Mononuclear cell (primary cell): ENCODE measurements around the gene EIF6. TPM values are rescaled to one million over a fixed set of nuclear protein-coding genes. Genes with fewer than 3 reads are reported as not detected.

Experiments used
- H3K27me3 ChIP-seq: 2 replicates; pipeline ENCODE4 v1.6.0; 2011; ENCODE audit warnings: low read length, control low read depth; ENCODE audit not compliant: insufficient read depth
- H3K4me1 ChIP-seq: 2 replicates; pipeline ENCODE4 v1.5.1; 2011; ENCODE audit warnings: mild to moderate bottlenecking, low read length, control low read depth; ENCODE audit not compliant: insufficient read depth
- H3K4me3 ChIP-seq: 2 replicates; pipeline ENCODE4 v1.5.1; 2011; ENCODE audit warnings: mild to moderate bottlenecking, low read length, moderate library complexity
- H3K9me3 ChIP-seq: 2 replicates; pipeline ENCODE4 v1.5.1; 2011; ENCODE audit warnings: low read depth, mild to moderate bottlenecking, control low read depth, low read length
- total RNA-seq: library from RNA; depleted of rRNA; stranded (reverse); fragments of >200 nt; gene quantifications from one replicate; pipeline ENCODE4 v1.2.3, GENCODE V29; 2012

The EIF6 gene
- total RNA-seq, 1 donor, result 33.9 TPM

DNA sequence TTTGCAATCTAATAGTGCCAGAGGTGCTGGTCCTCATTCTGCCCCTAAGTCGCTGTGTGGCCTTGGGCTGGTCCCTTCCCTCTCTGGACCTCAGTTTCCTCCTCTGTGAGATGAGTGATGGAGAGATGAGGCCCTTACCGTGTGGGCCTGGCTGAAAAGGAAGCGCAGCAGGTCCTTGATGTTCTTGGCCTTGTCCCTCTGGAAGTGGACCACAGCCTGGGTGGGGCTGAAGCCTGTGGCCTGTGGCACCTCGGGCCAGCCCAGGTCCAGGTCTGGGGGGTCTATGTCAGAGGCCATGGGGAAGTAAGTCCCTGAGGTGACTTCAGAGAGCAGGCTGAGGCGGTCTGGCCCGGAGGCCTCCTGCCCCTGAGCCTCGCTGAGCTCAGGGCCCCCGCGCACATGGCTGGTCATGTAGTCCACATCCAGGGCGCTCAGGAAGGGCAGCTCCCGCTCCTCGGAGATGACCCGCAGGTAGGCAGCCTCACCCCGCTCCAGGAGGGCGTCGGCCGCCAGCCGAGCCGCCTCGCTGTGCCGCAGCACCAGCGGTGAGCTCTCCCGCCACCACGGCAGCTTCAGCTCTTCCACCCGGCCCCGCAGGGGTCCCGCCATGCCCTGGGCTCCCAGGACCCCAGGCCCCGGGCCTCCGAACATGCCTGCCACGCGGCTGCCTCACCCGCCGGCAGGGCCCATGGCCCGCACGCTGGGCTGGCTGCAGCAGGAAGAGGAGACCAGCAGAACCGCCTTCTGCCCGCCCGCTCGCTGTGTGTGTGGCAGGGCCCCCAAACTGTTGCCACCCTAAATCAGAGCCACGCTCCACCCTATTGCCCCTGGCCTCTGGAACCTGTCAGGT, 7.3 kb upstream of the EIF6 start, which contains the start of gene FAM83C:
Gene FAM83C (minus strand): TSS at position 772 of the 850 bp plus-strand sequence. CDS start 121 bp downstream, at position 651.
- Histone ChIP-seq H3K9me3 (no peaks in the 10 kb centered on the region), H3K27me3 (no peaks in the 10 kb centered on the region), H3K4me3 (no peak within 1 kb of the TSS), H3K4me1 (no peaks in the 10 kb centered on the region)

DNA sequence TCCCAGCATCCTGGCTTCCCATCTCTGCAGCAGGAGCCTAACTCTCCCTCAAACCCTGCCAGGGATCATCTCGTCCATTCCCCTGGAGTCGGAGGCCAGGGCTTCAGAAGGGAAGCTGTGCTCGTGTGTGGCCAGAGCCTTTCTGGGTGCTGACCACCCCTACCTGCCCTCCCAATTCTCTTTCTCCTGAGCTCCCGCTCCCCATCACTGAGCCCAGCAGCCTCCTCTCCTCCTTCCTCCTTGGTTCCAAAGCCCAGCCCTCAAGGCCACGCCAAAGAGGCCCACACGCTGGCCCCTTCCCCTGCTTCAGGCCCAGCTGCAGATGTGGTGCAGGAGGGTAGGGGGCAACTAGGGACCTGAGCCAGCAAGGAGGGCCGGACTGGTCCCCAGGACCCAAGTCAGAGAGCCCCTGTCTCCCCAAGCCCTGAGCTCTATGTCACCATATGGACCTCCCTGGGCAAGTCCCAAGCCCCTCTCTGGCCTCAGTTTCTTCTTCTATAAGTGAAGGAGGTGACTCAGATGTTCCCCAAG, 6.4 kb upstream of the EIF6 start:
- H3K4me1 ChIP-seq, result no peaks in the 10 kb centered on the region
- no peaks in the 10 kb centered on the region for H3K9me3 ChIP-seq
- no peaks in the 10 kb centered on the region for H3K27me3 ChIP-seq
- no peak overlapping the region for H3K4me3 ChIP-seq

DNA sequence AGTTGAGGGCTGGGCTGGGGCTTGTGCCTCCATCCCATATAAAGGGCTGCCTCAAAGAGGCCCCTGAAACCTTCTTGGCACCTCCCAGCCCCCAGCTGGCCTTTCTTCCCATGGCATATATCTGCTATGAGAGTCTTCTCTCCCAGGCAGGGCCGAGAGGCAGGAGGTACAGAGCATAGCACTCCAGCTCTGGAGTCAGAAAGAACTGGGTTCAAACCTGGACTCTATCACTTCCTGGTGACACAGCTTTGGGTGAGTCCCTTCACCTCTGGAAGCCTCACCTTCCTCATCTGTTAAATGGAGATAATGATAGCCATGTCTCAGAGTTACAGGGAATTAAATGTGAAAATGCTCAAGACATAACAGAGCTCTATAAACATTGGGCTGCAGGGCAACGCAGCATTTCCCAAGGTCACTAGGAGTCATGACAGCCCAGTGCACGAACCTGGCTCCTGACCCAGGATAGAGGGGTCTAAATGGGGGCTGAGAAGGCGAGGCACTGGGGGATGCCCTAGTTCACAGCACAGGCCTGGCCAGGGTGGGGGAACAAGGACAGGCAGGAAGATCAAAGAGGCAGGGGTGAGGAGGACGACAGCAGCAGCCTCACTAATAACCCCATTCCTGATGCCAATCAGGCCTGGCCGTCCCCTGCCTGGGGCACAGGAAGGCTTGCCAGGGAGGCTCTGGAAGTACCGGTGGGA, 5.8 kb upstream of the EIF6 start:
- no peaks in the 10 kb centered on the region for H3K9me3 ChIP-seq
- H3K27me3 ChIP-seq, result no peaks in the 10 kb centered on the region
- H3K4me1 ChIP-seq, result no peaks in the 10 kb centered on the region
- no peak overlapping the region for H3K4me3 ChIP-seq

DNA sequence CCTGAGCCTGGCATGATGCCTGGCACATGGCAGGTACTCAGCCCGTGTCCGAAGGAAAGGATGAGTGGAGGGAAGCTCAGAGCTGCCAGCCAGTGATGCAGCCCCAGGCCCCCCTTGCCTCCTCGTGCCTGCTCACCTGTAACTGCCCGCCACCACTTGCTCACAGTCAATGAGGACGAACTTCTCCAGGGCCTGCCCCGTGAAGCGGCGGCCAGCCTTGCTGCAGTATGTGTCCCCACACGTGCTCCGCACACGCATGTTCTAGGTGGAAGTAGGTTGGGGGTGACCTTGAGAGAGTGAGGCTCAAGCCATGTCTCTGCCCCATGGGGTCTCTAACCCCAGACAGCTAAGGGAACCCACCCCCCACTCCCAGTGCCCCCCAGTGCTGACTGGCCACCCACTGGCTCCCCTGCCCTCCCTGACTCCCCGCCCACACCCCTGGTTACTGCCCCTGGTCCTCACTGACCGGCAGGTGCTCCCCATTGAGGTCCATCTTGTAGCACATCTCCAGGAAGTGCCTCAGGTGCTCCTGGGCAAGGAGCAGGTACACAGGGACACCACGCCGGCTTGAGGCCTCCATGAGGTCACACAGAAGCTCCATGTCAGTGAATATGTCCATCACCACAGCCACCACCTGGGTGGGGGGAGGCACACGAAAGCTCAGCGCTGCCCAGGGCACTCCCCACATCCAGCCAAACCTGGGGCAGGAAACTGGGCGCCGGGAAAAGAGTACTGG, 3.9 kb upstream of the EIF6 start:
- no peaks in the 10 kb centered on the region for H3K27me3 ChIP-seq
- peaks cover 12% of the 10 kb centered on the region for H3K4me1 ChIP-seq
- H3K4me3 ChIP-seq, result no peak overlapping the region
- H3K9me3 ChIP-seq, result no peaks in the 10 kb centered on the region

DNA sequence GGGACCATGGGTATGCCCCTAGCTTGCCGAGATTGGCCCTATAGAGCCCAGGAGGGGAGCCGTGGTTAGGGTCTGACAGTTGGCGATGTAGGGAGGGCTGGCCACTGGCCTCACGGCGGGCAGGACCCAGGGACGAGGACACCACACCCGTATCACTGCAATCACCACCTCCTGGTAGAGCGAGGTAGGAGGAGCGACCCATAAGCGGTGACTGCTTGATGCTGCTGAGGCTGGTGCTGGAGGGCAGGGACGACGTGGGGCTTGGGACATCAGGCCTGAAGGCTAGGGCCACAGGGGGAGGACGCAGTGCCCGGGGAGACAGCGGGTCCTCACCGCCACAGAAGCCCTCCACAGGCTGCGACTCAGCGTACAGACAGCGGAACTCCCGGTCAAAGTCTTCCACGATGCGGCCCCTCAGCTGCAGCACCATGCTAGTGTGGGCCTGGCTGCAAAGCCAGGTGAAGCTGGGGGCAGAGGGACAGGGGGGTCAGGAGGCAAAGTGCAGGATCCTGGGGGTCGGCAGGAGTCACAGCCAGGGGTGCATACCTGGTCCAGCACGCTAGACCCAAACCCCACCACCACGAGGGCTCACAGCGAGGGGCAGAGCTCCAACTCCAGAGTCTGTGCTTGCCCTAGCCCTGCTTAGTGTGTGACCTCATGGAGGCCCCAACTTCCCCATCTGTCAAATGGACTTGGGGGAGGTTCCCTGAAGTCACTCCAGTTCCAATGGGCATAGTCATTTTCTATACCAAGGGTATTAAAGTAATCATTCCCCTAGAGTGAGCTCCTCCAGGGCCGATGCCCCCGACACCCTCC, 3.1 kb upstream of the EIF6 start:
- Histone ChIP-seq H3K9me3 (no peaks in the 10 kb centered on the region), H3K27me3 (no peaks in the 10 kb centered on the region), H3K4me1 (peaks cover 19% of the 10 kb centered on the region), H3K4me3 (no peak overlapping the region)

DNA sequence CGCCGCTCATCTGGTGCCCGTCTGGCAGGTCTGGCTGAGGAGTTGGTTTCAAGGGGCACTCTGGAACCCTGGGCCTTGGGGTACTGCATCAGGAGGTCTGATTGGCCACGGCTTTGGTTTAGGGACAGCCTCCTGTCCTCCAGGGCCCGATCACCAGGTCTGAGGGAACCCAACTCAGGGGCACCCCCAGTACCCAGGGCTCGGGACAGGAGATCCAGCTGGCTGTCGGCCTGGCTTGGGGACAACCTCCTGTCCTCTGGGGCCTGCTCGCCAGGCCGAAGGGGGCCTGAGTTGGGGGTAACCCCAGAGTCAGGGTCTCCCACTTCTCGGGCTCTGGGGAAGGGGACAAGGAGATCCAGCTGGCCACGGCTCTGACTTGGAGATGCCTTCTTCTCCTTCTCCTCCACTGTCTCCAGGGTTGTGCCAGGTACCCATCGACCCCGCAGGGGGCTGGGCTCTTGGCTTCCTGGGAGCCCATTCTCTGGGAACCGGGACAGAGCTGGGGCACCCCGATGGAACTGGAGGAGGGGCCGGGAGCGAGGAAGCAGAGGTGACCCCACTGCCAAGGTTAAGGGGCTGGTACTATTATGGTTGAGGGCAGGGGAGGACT, 2.4 kb upstream of the EIF6 start:
- H3K4me1 ChIP-seq, result peaks cover 19% of the 10 kb centered on the region
- H3K4me3 ChIP-seq, result no peak overlapping the region
- H3K27me3 ChIP-seq, result no peaks in the 10 kb centered on the region
- no peaks in the 10 kb centered on the region for H3K9me3 ChIP-seq

DNA sequence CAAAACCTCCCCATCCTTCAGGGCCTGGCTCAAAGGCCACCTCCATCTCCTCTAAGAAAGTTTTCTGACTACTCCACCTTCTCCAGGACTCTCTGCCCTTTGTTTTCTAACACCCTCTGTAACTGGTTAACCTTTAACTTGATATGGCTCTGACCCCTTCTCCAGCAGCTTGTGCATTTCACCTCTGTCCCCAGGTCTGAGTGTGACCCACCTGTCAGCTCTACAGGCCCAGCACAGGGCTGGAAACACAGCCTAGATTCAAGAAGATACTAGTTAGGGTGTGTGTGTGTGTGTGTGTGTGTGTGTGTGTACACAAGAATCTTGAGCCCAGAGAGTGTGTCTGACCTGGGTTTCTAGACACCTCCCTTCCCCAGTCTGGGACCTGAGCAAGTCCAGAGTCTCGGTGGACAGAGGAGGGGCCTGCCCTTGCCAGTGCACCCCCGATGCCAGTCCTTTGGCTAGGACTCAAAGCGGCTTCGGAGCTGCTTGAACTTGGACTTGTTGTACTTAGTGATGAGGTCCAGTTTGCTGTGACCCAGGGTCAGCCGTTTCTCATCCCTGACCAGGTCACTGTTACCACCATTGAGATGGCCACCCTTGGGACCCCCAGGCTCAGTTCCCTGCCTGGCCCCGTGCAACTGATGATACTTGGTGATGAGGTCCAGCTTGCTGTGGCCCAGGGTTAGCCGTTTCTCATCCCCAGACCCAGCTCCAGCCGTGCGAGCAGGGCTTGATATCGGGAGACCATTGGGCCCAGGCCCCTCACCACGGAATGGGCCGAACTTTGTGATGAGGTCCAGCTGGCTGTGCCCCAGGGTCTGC, 1.7 kb upstream of the EIF6 start:
- peaks cover 19% of the 10 kb centered on the region for H3K4me1 ChIP-seq
- no peak overlapping the region for H3K4me3 ChIP-seq
- no peaks in the 10 kb centered on the region for H3K9me3 ChIP-seq
- H3K27me3 ChIP-seq, result no peaks in the 10 kb centered on the region

DNA sequence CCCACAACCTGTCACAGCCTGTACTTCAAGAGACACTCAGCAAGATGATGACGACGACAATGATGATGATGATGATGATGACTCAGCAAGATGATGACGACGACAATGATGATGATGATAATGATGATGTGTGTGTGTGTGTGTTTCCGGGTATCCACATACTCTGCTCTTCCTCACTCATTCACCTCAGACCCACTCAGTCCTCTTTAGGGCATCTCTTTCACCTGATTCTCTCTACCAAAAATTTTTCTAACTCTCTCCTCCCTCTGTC, 1.2 kb upstream of the EIF6 start:
- Histone ChIP-seq H3K4me3 (no peak overlapping the region), H3K9me3 (no peaks in the 10 kb centered on the region), H3K4me1 (peaks cover 19% of the 10 kb centered on the region), H3K27me3 (no peaks in the 10 kb centered on the region)

DNA sequence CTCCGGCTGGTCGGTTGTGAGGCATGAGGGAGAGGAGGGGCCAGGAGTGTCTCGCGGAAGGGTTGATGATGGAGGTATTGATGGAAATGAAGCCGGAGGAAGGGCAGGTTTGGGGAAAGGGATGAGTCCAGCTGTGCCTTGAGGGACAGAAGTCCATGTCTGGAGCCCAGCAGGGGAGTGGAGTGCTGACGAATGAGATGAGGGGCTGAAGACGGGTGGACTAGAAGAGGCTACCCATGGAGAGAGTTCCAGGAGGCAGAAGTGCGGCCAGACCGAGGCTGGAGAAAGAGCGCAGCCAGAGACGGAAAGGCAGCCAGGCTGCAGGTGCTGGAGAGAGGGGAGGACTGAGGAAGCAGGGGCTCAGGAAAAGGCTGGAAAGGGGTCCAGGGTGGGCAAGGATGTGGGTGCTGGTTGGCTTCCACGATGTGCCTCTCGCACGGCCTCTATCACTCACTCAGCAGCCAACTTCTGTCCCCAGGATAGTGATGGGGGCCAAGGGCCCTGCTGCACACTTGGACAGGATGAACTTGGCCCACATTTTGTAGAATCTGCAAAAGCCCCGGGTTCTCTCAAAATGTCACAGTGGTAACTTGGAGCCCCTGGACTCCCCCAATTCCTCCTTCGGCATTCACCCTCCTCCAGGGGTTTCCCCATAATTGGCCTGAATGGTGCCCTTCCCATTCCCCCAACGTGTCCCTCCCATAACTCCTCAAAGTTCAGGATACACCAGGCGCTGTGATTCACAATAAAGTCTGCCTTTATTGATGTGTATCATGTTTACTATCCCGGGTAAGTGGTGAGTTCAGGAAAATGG, 627 bp upstream of the EIF6 start:
- Histone ChIP-seq H3K4me3 (peak overlapping the region; percentile 80), H3K4me1 (peaks cover 19% of the 10 kb centered on the region), H3K9me3 (no peaks in the 10 kb centered on the region)

DNA sequence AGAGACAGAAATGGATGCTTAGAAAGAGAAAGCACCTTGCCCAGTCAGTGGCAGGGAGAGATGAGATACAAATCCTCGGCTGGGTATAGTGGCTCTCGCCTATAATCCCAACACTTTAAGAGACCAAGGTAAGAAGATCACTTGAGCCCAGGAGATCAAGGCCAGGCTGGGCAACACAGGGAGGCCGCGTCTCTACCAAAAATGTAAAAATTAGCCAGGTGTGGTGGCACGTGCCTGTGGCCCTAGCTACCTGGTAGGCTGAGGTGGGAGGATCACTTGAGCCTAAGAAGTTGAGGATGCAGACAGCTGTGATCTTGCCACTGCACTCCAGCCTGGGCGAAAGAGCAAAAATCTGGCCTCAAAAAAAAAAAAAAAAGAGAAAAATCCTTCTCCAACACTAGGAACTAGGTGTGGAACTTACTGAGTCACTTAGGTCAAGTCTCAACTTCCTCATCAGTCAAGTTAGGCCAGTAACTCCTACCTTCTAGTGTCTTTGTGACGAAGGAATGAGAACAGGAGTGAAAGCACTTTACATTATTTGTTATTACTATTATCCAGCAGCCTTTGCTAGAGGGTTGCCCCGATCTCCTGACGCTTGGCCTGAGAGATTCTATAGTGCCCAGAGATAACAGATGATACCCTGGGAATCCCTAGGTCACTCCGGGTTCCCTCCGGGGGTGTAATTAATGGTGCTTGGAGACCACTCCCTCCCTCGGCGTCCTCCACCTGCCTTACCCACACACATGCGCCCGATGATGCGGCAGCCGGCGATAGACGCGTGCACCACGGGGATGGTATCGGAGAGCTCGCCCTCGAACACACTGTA, 918 bp downstream of the EIF6 start:
- Histone ChIP-seq H3K4me3 (peak overlapping the region; percentile 80), H3K4me1 (peaks cover 19% of the 10 kb centered on the region), H3K9me3 (no peaks in the 10 kb centered on the region), H3K27me3 (no peaks in the 10 kb centered on the region)

More for the DNA sequence above, 627 bp upstream of the EIF6 start:
- H3K27me3 ChIP-seq, result no peaks in the 10 kb centered on the region

DNA sequence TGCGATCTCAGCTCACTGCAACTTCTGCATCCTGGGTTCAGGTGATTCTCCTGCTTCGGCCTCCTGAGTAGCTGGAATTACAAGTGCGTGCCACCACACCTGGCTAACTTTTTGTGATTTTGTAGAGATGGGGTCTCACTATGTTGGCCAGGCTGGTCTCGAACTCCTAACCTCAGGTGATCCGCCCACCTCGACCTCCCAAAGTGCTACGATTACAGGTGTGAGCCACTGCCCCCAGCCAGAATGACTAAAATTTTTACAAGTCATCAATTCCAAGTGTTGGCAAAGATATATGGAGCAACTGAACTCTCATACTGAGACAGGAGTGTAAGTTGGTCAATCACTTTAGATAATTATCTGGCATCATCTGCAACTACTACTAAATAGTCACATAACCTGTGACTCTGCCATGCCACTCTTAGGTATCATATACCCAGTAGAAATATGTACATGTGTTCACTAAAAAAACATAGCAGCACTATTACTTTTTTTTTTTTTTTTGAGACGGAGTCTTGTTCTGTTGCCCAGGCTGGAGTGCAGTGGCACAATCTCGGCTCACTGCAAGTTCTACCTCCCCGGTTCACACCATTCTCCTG, 3.0 kb downstream of the EIF6 start:
- Histone ChIP-seq H3K9me3 (no peaks in the 10 kb centered on the region), H3K4me1 (peaks cover 25% of the 10 kb centered on the region), H3K4me3 (no peak overlapping the region), H3K27me3 (no peaks in the 10 kb centered on the region)

DNA sequence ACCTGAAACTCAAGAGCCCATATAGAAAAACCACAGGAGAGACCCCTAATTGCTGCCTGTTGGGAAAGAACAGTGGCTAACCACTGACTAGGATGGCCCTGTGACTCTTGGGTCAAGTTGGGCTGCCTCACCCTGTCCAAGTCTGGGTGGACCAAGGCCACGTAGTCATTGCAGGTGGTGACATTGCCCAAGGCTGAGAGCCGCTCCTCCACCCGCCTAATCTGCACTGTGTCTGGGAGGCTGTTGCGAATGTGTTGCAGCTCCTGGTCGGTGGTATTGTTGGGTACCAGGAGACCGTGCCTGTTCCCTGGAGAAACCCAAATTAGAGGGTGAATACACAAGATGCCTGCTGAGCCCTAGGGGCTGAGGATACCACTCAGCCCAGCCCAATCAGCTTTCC, 4.0 kb downstream of the EIF6 start:
- H3K4me1 ChIP-seq, result peaks cover 30% of the 10 kb centered on the region
- no peaks in the 10 kb centered on the region for H3K27me3 ChIP-seq
- H3K4me3 ChIP-seq, result no peak overlapping the region
- no peaks in the 10 kb centered on the region for H3K9me3 ChIP-seq
